ENCODE measurements around the gene DUS3L.
A peak's percentile ranks its signal among the peaks of the same experiment; 100 is the strongest.

The DUS3L gene

GRCh38 chr19:5822181-5822844, 31.4 kb upstream of the DUS3L start:
- DNase-seq, result no peak

DNA sequence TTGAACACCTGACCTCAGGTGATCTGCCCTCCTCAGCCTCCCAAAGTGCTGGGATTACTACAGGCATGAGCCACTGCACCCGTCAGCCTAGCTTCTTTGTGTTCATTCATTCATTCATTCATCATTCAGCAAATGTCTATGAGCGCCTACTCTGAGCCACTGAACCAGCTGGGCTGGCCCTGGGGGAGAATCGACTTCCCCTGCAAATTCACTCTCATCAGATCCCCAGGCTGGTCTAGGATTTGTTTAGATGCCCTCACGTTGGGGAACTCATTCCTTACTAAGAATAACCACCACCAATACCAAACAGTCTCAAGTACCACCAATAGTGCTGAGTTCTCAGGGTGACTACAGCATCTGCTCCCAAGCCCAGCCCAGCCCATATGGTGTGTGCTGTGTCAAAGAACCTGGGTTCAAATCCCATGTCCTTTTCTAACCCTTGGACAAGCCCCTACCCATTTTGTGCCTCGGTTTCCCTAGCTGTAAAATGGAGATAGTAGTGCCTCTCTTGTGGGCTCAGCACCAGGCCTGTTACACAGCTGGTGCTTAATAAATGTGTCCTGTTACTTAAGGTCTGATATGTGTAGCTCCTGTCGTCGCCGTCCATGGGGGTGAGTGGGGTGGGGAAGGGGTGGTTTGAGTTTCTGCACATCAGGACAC, 30.7 kb upstream of the DUS3L start:
- DNase-seq, result no peak

GRCh38 chr19:5820785-5821184, 29.8 kb upstream of the DUS3L start:
- no peak for DNase-seq

- DNase-seq, result no peak
Measured at GRCh38 chr19:5818594-5818993, 27.6 kb upstream of the DUS3L start.

DNA sequence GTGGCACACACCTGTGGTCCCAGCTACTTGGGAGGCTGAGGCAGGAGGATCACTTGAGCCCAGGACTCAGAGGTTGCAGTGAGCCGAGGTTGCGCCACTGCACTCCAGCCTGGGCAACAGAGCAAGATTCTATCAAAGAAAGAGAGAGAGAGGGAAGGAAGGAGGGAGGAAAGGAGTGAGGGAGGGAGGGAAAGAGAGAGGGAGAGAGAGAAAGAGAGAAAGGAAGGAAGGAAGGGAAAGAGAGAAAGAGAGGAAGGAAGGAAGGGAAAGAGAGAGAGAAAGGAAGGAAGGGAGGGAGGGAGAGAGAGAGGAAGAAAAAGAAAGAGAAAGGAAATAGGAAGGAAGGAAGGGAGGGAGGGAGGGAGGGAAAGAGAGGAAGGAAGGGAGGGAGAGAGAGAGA, 26.3 kb upstream of the DUS3L start:
- no peak for DNase-seq

DNA sequence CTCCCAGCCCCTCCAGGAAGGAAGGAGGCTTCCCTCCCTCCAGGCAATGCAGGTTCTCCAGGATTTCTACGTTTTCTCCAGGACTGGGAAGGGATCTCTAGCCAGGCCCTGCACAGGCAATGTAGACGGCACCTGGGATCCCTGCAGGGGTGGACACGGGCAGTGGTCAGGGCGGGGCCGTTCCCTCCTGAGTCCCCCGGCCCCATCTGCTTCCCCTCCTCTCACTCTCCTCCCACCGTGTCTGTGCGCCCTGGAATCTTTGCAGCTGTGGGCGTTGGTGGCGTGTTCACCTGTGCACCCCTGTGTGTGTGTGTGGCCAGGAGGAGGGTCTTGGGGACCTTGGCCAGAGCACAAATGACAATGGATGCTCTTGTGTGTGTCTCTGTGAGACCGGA, 23.9 kb upstream of the DUS3L start:
- DNase-seq, result no peak

DNA sequence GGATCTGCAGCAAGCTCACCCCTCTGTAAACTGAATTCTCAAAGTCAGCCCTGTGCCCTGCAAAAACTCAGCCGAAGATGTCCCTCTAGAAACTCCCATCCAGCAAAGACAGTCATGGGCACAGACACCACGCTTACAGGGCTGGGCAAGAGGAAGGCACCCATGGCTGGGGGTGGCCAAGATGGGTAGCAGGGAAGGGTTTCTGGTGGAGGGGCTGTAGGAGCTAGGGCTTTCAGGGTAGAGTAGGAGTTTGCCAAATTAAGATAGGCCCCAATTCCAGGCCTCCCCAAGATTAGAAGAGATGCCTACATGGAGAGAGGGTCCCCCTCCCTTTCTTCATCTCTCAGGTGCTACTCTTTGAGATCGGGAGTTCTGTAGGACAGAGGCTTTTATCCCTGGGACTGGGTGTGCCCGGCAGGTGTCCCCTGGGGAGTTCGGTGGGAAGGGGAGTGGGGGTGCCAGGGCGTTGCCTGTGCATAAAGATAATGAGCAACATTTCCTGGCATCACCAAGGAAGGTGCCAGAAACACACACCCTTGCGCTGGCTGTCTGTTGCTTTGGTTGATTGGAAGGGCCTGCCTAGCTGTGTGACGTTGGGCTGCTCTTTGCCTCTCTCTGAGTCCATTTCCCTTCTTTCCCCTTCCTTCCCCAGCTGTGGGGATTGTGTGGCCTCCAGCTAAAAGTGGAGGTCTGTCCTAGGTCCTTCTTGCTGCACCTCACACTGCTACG, 23.3 kb upstream of the DUS3L start:
- DNase-seq, result no peak

DNA sequence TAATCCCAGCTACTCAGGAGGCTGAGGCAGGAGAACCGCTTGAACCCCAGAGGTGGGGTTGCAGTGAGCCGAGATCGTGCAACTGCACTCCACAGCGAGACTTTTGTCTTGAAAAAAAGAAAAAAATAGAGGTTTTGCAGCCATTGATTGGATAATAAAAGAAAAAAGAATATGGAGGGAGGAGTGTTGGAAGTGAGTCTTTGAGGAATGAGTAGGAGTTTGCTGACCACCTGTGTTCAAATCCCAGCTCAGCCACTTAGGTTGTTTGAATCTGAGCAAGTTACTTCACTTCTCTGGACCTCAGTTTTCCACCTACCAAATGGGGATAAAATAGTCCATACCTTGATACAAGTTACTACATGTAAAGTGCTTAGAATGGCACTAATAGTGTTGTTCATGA, 20.2 kb upstream of the DUS3L start:
- DNase-seq, result no peak

- DNase-seq, result no peak
Measured at GRCh38 chr19:5809469-5809868, 18.5 kb upstream of the DUS3L start.

DNA sequence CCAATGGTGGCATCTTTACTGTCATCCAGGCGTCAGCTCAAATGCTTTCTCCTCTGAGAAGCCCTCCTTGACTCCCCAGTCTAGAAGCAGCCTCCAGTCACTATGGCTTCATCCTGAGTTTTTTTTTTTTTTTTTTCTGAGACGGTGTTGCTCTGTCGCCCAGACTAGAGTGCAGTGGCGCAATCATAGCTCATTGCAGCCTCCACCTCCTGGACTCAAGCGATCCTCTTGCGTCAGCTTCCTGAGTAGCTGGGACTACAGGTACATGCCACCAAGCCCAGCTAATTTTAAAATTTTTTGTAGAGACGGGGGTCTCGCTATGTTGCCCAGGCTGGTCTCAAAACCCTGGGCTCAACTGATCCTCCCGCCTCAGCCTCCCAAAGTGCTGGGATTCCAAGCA, 18.1 kb upstream of the DUS3L start:
- no peak for DNase-seq

DNA sequence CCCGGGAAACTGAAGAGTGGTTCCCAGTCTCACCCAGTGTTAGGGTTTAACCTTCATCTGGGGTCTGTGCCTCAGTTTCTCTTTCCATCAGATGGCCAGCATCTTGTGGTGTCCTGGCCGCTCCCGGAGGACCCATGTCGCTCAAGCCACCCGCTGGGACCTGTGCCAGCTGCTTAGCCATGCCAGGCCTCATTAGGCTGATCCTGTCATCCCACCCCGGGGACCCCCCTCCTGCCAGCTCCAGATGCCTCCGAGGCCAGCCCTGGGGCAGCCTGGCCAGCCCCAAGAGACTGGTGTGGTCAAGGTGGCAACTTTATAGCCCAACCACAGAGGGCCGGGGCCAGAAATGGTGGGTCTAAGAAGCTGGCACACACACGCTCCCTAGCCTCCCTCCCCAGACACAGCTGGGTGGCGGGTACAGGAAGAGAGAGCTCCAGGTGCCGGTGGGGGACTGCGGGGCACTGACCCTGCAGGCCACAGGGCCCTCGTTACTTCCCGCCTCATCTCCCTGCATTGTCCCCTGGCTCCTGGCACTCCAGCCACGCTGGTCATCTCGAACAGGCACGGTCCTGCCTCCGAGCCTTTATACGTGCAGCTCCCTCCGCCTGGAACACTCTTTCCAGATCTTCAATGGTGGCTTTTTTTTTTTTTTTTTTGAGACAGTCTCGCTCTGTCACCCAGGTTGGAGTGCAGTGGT, 17.3 kb upstream of the DUS3L start:
- DNase-seq, result no peak

- DNase-seq, result no peak
Measured at GRCh38 chr19:5806905-5807304, 15.9 kb upstream of the DUS3L start.

DNA sequence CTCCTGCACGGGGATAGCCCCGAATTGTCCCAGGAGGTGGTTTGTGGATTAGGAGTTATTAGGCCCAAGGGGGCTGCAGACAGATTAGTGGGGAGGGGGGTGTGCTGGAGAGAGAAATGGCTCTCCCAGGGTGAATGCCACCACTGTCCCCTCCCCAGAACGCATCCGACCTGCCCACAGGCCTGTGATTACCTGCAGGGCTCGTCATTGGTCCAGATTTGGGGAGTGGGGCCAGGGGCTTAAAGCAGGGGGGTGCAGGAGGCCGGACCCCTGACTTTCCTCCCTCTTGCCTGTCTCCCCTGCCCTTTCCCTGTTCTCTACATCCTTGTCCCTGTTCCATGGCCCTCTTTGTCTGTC, 15.1 kb upstream of the DUS3L start:
- DNase-seq, result no peak

GRCh38 chr19:5805462-5806132, 14.6 kb upstream of the DUS3L start:
- DNase-seq, result peak; percentile 76

GRCh38 chr19:5804516-5805461, 13.8 kb upstream of the DUS3L start, which contains the start of gene NRTN:
Gene NRTN, plus strand, starts transcription at chr19:5805067. Its CDS starts 19,099 bp downstream, at chr19:5824166.
- peak; percentile 77 for DNase-seq

DNA sequence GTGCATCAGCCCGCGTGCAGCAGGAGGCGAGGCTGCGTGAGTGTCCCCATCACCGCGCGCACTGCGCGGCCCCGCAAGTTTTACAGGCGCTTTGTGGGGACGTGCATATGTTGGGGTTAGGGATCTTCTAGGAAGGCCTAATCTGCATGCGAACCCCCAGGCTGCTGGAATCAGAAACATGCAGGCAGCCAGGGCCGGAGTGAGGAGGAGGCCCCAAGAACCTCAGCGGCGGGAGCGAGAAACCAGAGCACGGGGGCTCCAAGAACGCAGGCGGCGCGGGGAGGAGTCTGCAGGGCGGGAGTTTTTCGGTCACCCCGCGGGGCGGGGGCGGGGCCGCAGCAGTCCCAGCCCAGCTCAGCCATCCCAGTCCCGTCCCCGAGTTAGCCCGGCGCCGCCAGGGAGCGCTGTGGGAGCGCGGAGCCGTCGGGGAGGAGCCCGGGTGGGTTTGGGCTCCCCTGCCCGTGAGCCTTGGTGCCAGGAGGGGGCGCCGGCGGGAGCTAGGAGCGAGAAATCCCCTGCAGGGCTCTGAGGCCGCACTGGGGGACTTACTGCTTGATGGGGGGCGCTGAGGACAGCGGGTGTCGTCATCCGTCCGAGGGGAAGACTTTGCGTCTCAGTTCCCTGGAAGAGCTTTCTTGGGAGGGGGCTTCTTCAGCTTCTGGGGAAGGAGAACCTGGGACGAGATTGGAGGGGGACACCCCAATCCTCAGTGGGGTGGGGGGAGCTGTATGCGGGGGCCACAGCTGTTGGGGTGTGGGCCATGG, 13.0 kb upstream of the DUS3L start:
- peak; percentile 92 for DNase-seq

DNA sequence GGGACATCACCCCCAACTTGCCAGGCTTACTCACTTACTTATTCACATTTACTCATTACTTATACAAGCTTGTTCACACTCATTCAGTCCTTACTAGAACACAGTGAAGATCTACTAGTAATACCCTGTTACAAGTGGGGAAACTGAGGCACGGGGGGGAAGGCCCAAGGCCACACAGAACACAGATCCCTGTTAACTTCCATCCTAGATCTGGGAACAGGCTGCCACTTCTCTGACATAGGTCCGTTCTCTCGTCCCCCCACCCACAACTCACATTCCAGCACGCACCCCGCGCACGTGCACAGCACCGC, 12.4 kb upstream of the DUS3L start:
- no peak for DNase-seq

DNA sequence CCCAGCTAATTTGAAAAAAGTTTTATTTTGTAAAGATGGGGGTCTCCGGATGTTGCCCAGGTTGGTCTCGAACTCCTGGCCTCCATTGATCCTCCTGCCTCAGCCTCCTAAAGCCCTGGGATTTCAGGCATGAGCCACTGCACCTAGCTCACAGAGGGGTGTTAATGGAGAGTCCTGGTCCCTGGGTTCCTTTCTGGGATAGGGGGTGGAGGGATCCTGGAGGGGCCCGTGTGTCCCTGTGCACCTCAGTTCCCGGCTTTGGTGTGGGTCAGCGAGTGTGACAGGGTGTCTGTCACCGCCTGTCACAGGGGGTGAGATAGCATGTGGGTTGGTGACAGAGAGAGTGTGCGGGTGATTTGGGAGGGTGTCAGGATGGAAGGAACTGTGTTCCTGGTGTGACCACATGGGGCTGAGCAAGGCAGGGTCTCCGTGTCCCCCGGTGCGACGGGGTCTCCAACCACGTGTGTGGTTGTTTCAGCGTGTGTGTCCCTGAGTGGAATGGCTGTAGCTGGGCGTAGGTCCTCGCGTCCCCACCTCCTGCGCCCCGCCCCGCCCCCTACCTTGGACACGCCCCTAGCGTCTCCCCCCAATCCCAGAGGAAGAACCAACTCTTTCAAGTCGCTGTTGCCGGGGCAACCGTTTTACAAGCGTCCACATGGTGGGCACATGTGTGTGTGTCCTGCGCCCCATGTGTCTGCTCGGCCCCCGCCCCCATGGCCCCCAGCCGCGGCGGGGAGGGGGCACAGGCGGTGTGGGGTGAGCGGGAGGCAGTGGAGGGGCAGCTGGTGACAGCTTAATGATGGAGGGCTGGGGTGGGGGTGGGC, 11.0 kb upstream of the DUS3L start:
- DNase-seq, result peak; percentile 25

GRCh38 chr19:5800361-5801270, 9.7 kb upstream of the DUS3L start:
- DNase-seq, result no peak
